ENCODE data around the gene TYW1B.
"Not testable (repeated sequence)": the region's sequence is repeated elsewhere in the genome, so short reads cannot be mapped to it uniquely, and the experiment has no call there.

Gene TYW1B

GRCh38 chr7:72690177-72690576 lies 137.8 kb downstream of the TYW1B start:
- DNase-seq = not testable (repeated sequence)

DNA sequence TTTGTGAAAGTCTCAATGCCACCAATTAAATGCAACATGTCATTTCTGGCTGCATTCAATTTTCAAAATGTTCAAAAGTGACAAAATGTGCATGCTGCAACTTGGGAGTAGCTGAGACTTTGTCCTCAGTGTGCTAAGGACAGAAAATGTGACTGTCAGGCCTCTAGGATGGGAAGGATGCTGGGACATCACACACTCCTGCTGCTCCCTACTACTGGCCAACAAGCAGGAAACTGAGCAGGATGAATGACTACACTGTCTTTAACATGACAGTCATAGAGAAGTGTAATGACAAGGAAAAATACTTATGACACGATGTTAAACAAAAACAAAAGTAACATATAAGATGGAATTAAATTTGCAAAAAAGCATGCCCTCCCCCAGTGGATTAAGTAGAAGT lies 138.7 kb downstream of the TYW1B start:
- not testable (repeated sequence) for DNase-seq

- not testable (repeated sequence) for DNase-seq
Measured at GRCh38 chr7:72681211-72681610, 146.8 kb downstream of the TYW1B start.

- not testable (repeated sequence) for DNase-seq
Measured at GRCh38 chr7:72676880-72677279, 151.1 kb downstream of the TYW1B start.

- not testable (repeated sequence) for DNase-seq
Measured at GRCh38 chr7:72676086-72676690, 151.8 kb downstream of the TYW1B start.

GRCh38 chr7:72675686-72676085 lies 152.3 kb downstream of the TYW1B start:
- not testable (repeated sequence) for DNase-seq

DNA sequence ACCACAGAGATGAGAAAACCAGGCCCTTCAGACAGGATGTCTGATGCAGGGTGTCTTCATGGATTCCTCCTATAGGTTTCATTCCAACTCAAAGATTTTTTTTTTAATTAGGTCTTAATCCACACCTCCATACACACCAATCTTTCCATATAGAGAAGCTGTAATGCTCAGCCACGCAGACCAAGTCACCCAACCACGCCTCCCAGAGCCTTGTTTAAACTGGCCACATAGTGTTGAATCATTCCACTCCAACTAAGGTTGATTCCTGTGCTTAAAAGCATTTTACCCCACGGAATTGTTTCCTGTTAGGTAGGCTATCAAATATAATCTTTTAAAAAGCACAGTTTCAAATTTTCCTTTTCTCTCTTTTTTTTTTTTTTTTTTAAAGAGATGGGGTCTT lies 153.6 kb downstream of the TYW1B start:
- no peak for DNase-seq

- not testable (repeated sequence) for DNase-seq
Measured at GRCh38 chr7:72670850-72671249, 157.2 kb downstream of the TYW1B start.

GRCh38 chr7:72668435-72668834 lies 159.6 kb downstream of the TYW1B start:
- not testable (repeated sequence) for DNase-seq

- DNase-seq = not testable (repeated sequence)
Measured at GRCh38 chr7:72667049-72667448, 161.0 kb downstream of the TYW1B start.

- DNase-seq = not testable (repeated sequence)
Measured at GRCh38 chr7:72648574-72648973, 179.4 kb downstream of the TYW1B start.

DNA sequence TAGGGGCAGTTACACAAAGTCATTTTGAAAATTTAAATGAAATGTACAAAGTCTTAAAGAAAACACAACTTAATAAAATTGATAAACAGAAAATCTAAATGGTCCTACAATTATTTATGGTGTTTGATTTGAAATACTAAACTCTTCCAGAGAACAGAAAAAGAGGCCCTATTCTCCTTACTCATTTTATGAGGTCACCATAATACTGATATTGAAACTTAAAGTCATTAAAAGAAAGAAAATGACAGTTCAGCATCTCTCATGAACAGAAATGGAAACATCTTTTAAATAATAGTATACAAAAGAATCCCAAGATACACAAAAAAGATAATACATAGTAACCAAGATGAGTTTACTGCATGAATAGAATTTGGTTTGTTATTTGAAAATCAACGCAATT lies 184.3 kb downstream of the TYW1B start:
- DNase-seq = not testable (repeated sequence)

GRCh38 chr7:72641485-72642248 lies 186.3 kb downstream of the TYW1B start:
- not testable (repeated sequence) for DNase-seq

- not testable (repeated sequence) for DNase-seq
Measured at GRCh38 chr7:72640740-72641139, 187.3 kb downstream of the TYW1B start.

DNA sequence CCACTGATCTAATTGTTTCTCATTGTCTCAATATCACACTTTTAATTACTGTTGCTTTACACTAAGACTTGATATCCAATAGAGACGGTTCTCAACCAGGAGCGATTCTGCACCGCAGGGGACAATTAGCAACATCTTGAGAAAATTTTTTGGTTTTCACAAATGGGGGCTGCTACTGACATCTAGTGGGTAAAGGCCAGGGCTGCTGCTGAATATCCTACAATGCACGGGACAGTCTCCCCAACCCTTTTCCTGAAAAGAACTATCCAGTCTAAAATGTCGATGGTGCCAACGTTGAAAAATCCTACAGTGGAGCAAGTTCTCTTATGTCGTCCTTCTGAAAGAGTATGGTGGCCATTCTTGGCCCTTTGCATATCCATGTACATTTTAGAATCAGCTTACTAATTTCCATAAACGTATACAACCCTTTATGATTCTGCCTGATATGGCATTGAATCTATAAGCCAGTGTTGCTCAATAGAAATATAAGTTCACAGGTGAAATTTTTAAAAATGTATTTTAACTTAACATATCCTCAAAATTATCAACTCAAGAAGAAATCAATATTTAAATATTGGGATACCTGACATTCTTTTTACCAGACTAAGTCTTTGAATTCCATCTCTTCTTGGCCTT lies 192.6 kb downstream of the TYW1B start:
- not testable (repeated sequence) for DNase-seq

GRCh38 chr7:72632765-72633292 lies 195.2 kb downstream of the TYW1B start:
- DNase-seq = not testable (repeated sequence)

- not testable (repeated sequence) for DNase-seq
Measured at GRCh38 chr7:72628375-72628774, 199.6 kb downstream of the TYW1B start.

DNA sequence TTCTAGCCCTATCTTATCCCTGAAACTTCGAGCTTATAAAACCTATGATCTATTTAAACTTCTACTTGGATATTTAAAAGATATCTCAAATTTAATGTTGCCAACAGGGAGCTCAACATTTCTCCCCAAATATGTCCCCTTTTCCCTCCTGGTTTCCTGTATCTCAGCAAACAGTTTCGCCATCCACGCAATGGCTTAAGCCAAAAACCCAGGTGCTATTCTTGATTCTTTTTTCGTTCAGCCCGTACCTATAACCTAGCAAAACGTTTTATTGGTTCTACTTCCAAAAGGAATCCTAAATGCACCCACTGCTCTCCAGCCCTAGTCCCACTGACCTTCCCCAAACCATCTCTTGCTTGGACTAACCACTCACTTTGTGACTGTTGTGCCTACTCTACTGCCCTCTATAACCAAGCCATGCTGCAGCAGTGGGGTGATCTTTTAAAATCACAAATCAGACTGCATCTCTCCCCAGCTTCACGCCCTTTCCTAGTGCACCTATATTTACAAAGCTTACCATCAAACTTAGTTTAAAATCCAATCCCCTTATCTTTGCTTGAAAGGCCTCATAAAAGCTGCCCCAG lies 201.5 kb downstream of the TYW1B start:
- DNase-seq = not testable (repeated sequence)

DNA sequence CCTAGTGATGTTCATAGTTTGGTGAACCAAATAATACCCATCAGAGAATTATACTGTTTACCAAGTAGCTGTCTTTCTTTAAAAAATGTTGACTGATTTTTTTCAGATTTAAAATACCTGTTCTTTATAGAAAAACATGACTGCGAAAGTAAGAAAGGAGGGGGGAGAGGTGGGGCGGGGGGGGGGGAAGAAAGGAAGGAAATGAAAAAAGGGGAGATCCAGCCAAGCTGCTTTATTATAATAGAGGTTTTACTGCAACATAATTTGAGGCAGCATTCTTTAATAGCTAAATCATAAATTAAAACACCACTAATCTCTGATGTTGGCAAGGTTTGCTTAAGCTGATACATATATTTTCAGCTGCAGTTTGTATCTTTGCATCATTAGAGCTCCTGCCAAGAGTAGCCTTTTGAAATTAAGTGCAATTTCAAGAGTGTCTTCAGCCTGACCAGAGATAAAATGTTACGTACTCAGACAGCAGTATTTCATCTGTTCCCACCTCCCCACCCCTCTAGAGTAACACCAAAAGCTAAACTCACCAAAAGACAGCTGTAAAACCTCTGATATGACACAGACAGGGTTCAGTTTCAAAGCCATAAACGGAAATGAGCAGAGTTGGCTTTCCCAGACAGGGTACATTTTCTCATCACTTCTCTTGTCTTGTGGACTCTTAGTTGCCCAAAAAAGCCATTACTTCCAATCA lies 202.1 kb downstream of the TYW1B start:
- DNase-seq = not testable (repeated sequence)

GRCh38 chr7:72622532-72622931 lies 205.5 kb downstream of the TYW1B start:
- no peak for DNase-seq

DNA sequence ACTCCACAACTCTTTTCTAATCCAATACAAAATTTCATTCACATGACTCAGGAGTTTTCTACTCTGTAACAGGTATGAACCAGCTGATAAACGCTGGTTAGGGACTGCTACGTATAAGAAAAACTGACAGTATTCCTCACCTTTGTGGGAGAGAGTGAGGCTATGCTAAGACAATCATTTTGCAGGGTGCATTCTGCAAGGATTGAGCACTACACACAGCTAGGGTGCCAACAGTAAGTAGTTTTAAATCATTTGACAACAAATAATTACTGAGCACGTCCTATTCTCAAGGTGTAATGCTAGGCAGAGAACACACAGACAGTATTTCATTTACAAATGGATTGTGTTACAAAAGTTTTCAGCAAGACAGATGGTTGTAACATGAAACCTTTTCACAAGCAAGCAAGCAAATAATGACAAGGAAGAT lies 206.2 kb downstream of the TYW1B start:
- DNase-seq = not testable (repeated sequence)

- DNase-seq = not testable (repeated sequence)
Measured at GRCh38 chr7:72620923-72621322, 207.1 kb downstream of the TYW1B start.

Measured in SIG-M5 (cell line).